ENCODE results near the gene TRAFD1. TPM values are rescaled to one million over a fixed set of nuclear protein-coding genes. Genes with fewer than 3 reads are reported as not detected.

Gene TRAFD1
- polyA plus RNA-seq, 1 donor from 2014 or later: 75.6 TPM

DNA sequence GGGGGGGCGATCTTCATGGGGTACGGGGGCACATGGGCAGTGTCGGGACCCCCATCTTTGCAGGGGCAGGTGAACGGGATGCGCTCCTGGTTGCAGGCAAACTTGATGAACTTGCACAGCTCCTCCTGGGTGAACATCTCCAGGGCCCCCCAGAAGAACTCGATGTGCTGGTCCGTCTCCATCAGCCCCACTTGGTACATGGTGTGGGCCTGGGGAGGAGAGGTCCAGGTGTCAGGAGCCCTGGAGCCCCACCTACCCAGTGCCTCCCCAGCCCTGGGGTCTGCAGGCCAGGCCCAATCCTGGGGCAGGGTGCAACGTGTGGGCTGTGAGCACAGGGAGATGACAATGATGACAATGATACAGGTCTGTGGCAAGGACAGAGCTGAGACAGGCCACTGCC, 37.7 kb downstream of the TRAFD1 start:
- Histone ChIP-seq H3F3A (ENCODE audit: insufficient read depth, low read length, poor library complexity, severe bottlenecking) (no peaks in the 10 kb centered on the region), H3K27me3 (ENCODE audit: insufficient read depth, low read depth, low read length) (no peaks in the 10 kb centered on the region), H4K20me1 (ENCODE audit: insufficient read depth) (no peaks in the 10 kb centered on the region), H3K9me2 (ENCODE audit: insufficient read depth, low read length) (no peaks in the 10 kb centered on the region), H3K9me3 (ENCODE audit: low read length) (no peaks in the 10 kb centered on the region), H3K79me2 (replicated peaks; ENCODE audit: insufficient read depth, low read length) (no peaks in the 10 kb centered on the region), H3K27ac (ENCODE audit: low read length) (no peak overlapping the region), H3K9ac (ENCODE audit: low read length) (no peak overlapping the region), H3K4me3 (ENCODE audit: low read length) (no peak overlapping the region), H2AFZ (ENCODE audit: low read depth, low read length) (no peak overlapping the region), H3K36me3 (ENCODE audit: insufficient read depth, low read length) (peaks cover 3% of the 10 kb centered on the region), H3K4me2 (ENCODE audit: low read length) (no peak overlapping the region)
- no peak for TF ChIP-seq CTCF (IDR thresholded peaks at IDR 0.05; ENCODE audit: poor library complexity, severe bottlenecking)

DNA sequence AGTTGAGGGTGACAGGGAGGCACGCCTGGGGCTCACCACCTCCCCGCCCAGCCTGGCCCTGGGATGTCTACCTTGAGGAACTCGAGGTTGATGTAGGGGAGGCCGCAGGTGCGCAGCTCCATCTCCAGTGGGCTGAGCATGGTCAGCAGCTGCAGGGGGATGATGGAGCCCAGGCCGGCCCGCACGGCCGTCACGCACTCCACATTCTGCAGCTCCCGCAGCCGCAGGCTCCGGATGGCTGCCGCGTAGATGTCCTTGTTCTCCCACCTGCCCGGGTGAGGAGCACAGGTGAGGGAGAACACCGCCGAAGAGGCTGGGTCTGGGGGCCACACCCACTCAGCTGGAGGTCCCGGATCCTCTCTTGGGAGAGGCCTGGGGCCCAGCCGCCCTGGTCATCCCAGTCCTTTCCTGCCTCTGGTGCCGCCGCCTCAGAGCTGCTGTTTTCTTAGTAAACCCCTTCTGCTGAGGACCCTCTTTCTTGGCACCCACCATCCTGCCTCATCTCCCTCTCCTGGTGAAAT, 38.2 kb downstream of the TRAFD1 start:
- no peaks in the 10 kb centered on the region for H4K20me1 ChIP-seq (ENCODE audit: insufficient read depth)
- no peak for TF ChIP-seq CTCF (IDR thresholded peaks at IDR 0.05; ENCODE audit: poor library complexity, severe bottlenecking)
- TF ChIP-seq EZH2 (IDR thresholded peaks at IDR 0.05; ENCODE audit: borderline replicate concordance, insufficient read depth, low read length, poor library complexity, severe bottlenecking): no peak
- TF ChIP-seq, protein P1, sequence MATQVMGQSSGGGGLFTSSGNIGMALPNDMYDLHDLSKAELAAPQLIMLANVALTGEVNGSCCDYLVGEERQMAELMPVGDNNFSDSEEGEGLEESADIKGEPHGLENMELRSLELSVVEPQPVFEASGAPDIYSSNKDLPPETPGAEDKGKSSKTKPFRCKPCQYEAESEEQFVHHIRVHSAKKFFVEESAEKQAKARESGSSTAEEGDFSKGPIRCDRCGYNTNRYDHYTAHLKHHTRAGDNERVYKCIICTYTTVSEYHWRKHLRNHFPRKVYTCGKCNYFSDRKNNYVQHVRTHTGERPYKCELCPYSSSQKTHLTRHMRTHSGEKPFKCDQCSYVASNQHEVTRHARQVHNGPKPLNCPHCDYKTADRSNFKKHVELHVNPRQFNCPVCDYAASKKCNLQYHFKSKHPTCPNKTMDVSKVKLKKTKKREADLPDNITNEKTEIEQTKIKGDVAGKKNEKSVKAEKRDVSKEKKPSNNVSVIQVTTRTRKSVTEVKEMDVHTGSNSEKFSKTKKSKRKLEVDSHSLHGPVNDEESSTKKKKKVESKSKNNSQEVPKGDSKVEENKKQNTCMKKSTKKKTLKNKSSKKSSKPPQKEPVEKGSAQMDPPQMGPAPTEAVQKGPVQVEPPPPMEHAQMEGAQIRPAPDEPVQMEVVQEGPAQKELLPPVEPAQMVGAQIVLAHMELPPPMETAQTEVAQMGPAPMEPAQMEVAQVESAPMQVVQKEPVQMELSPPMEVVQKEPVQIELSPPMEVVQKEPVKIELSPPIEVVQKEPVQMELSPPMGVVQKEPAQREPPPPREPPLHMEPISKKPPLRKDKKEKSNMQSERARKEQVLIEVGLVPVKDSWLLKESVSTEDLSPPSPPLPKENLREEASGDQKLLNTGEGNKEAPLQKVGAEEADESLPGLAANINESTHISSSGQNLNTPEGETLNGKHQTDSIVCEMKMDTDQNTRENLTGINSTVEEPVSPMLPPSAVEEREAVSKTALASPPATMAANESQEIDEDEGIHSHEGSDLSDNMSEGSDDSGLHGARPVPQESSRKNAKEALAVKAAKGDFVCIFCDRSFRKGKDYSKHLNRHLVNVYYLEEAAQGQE (IDR thresholded peaks at IDR 0.05; ENCODE audit: borderline replicate concordance): no peak
- TF ChIP-seq MXI1 (conservative IDR thresholded peaks at IDR 0.05; ENCODE audit: poor library complexity, severe bottlenecking): no peak
- TF ChIP-seq EP300 (conservative IDR thresholded peaks at IDR 0.05; ENCODE audit: poor library complexity, severe bottlenecking): no peak
- no peak for TF ChIP-seq TAF1 (IDR thresholded peaks at IDR 0.05; ENCODE audit: low read depth)
- no peak for TF ChIP-seq SMC3 (conservative IDR thresholded peaks at IDR 0.05; ENCODE audit: poor library complexity)
- TF ChIP-seq POLR2AphosphoS5 (IDR thresholded peaks at IDR 0.05): no peak
- TF ChIP-seq RAD21 (conservative IDR thresholded peaks at IDR 0.05): no peak
- H3K4me3 ChIP-seq (ENCODE audit: low read length): no peak overlapping the region
- H3K9me2 ChIP-seq (ENCODE audit: insufficient read depth, low read length): no peaks in the 10 kb centered on the region
- no peaks in the 10 kb centered on the region for H3K9me3 ChIP-seq (ENCODE audit: low read length)
- no peak overlapping the region for H3K4me2 ChIP-seq (ENCODE audit: low read length)
- no peaks in the 10 kb centered on the region for H3K79me2 ChIP-seq (replicated peaks; ENCODE audit: insufficient read depth, low read length)
- H3K27me3 ChIP-seq (ENCODE audit: insufficient read depth, low read depth, low read length): no peaks in the 10 kb centered on the region
- no peak overlapping the region for H2AFZ ChIP-seq (ENCODE audit: low read depth, low read length)
- no peaks in the 10 kb centered on the region for H3F3A ChIP-seq (ENCODE audit: insufficient read depth, low read length, poor library complexity, severe bottlenecking)
- no peak overlapping the region for H3K27ac ChIP-seq (ENCODE audit: low read length)
- H3K9ac ChIP-seq (ENCODE audit: low read length): no peak overlapping the region
- H3K36me3 ChIP-seq (ENCODE audit: insufficient read depth, low read length): peaks cover 3% of the 10 kb centered on the region
